GM19438 (cell line): ENCODE measurements around the gene TTC28.
"Not testable (repeated sequence)": the region's sequence is repeated elsewhere in the genome, so short reads cannot be mapped to it uniquely, and the experiment has no call there.

ENCODE experiments used
- ATAC-seq: cut with Tn5 transposase; IDR thresholded peaks from one replicate; pipeline ENCODE4 v1.9.1; 2021; ENCODE audit warnings: low read depth; ENCODE audit not compliant: unreplicated experiment

Gene TTC28

GRCh38 chr22:28171712-28172111 is 507.9 kb downstream of the TTC28 start:
- no peak for ATAC-seq

GRCh38 chr22:28171115-28171514 is 508.5 kb downstream of the TTC28 start:
- no peak for ATAC-seq

- ATAC-seq, result not testable (repeated sequence)
Observed at GRCh38 chr22:28169314-28169713, 510.3 kb downstream of the TTC28 start.

- ATAC-seq, result no peak
Observed at GRCh38 chr22:28155808-28156207, 523.8 kb downstream of the TTC28 start.

GRCh38 chr22:28154861-28155260 is 524.8 kb downstream of the TTC28 start:
- no peak for ATAC-seq

GRCh38 chr22:28151151-28151816 is 528.4 kb downstream of the TTC28 start:
- ATAC-seq, result no peak

GRCh38 chr22:28148816-28149465 is 530.7 kb downstream of the TTC28 start:
- ATAC-seq, result no peak

GRCh38 chr22:28147401-28147800 is 532.2 kb downstream of the TTC28 start:
- no peak for ATAC-seq

- no peak for ATAC-seq
Observed at GRCh38 chr22:28146401-28147314, 533.0 kb downstream of the TTC28 start.

- ATAC-seq, result no peak
Observed at GRCh38 chr22:28143961-28144745, 535.5 kb downstream of the TTC28 start.

- ATAC-seq, result no peak
Observed at GRCh38 chr22:28143241-28143865, 536.3 kb downstream of the TTC28 start.

- ATAC-seq, result no peak
Observed at GRCh38 chr22:28142361-28142961, 537.2 kb downstream of the TTC28 start.

GRCh38 chr22:28141614-28142013 is 538.0 kb downstream of the TTC28 start:
- no peak for ATAC-seq

GRCh38 chr22:28139961-28140360 is 539.7 kb downstream of the TTC28 start:
- no peak for ATAC-seq

GRCh38 chr22:28139516-28139915 is 540.1 kb downstream of the TTC28 start:
- ATAC-seq, result no peak

- ATAC-seq, result no peak
Observed at GRCh38 chr22:28137036-28137435, 542.6 kb downstream of the TTC28 start.

GRCh38 chr22:28132466-28132865 is 547.2 kb downstream of the TTC28 start:
- no peak for ATAC-seq

- ATAC-seq, result no peak
Observed at GRCh38 chr22:28129319-28129962, 550.2 kb downstream of the TTC28 start.

GRCh38 chr22:28128827-28129226 is 550.8 kb downstream of the TTC28 start:
- no peak for ATAC-seq
